ENCODE results near the gene HEPHL1. TPM values are rescaled to one million over a fixed set of nuclear protein-coding genes. Genes with fewer than 3 reads are reported as not detected.

The HEPHL1 gene
- total RNA-seq, 1 donor from 2014 or later, result 0.02 TPM

DNA sequence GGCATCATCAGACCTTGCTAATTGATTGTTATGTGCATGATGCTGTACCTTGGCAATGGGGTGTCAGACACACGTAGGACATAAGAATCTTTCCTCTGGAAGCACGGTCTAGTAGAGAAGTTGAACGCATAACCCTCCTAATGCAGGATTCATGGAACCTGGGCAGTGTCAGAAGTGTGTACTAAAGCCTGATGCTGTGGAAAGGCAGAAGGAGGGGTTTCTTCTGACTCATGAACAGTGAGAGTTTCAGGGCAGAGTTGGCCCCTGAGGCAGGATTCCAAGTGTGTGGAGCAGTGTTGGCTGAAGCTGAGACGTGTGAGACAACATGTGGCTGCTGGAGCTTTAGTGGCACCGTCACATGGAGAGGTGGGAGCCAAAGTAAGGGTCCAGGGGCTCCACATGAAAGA lies 111.0 kb downstream of the HEPHL1 start:
- H3K27me3 ChIP-seq, result no peaks in the 10 kb centered on the region
- H3K4me3 ChIP-seq, result no peak overlapping the region
- no peaks in the 10 kb centered on the region for H3K9me3 ChIP-seq (ENCODE audit: low read depth)
- H3K4me2 ChIP-seq, result no peak overlapping the region
- peaks cover 100% of the 10 kb centered on the region for H3K79me2 ChIP-seq (ENCODE audit: low read depth)
- H3K27ac Mint-ChIP-seq, result no peak overlapping the region
- peaks cover 10% of the 10 kb centered on the region for H3K27me3 Mint-ChIP-seq (ENCODE audit: insufficient read depth, low read depth)
- H3K4me3 Mint-ChIP-seq, result no peak overlapping the region
- peaks cover 10% of the 10 kb centered on the region for H3K36me3 Mint-ChIP-seq
- TF ChIP-seq CTCF (IDR thresholded peaks at IDR 0.05) (no peak), EZH2 (IDR thresholded peaks at IDR 0.05) (no peak), EZH2phosphoT487 (IDR thresholded peaks at IDR 0.05) (no peak)
- no peak overlapping the region for H2AFZ ChIP-seq (replicated peaks)
- no peaks in the 10 kb centered on the region for H3F3A ChIP-seq (ENCODE audit: low read depth)
- H3K36me3 ChIP-seq, result no peaks in the 10 kb centered on the region
- DNase-seq (ENCODE audit: low spot score), result no peak
- peaks cover 20% of the 10 kb centered on the region for H3K4me1 ChIP-seq
- no peak overlapping the region for H3K9ac ChIP-seq
- peaks cover 55% of the 10 kb centered on the region for H4K20me1 ChIP-seq (ENCODE audit: low read depth)
- H3K9me3 Mint-ChIP-seq, result peaks cover 9% of the 10 kb centered on the region
- no peak overlapping the region for H3K27ac ChIP-seq
- H3K4me1 Mint-ChIP-seq, result peaks cover 14% of the 10 kb centered on the region

- no peak overlapping the region for H3K27ac Mint-ChIP-seq
- Histone ChIP-seq H3K4me2 (no peak overlapping the region), H3K9ac (no peak overlapping the region)
Measured at GRCh38 chr11:94132823-94133408, 111.8 kb downstream of the HEPHL1 start.

DNA sequence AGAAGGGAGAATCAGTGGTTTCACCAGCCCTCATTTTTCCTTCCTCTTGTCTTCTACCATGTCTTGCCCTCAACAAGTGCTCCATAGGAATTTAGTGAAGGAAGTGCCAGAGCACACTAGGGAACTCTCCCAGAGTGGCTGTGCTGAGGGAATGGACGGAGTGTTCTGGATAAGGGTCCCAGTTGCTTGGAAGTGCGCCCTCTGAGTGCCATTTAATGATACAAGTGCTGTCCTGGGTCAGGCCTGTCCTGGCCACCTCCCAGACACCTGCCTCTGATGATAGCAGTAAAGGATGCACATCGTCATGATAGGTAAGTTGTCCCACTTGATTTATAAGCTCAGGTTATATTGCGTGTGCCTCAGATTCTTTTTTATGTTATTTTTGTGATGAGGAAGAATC lies 112.6 kb downstream of the HEPHL1 start:
- TF ChIP-seq CTCF (IDR thresholded peaks at IDR 0.05) (no peak), EZH2 (IDR thresholded peaks at IDR 0.05) (no peak), EZH2phosphoT487 (IDR thresholded peaks at IDR 0.05) (no peak)
- Histone ChIP-seq H3K4me3 (no peak overlapping the region), H3K9me3 (ENCODE audit: low read depth) (no peaks in the 10 kb centered on the region), H3K4me1 (peaks cover 20% of the 10 kb centered on the region), H3K27ac (no peak overlapping the region), H3K36me3 (no peaks in the 10 kb centered on the region), H3F3A (ENCODE audit: low read depth) (no peaks in the 10 kb centered on the region), H3K27me3 (no peaks in the 10 kb centered on the region), H3K9ac (no peak overlapping the region), H3K4me2 (no peak overlapping the region), H4K20me1 (ENCODE audit: low read depth) (peaks cover 63% of the 10 kb centered on the region), H3K79me2 (ENCODE audit: low read depth) (peaks cover 100% of the 10 kb centered on the region), H2AFZ (replicated peaks) (no peak overlapping the region)
- Mint-ChIP-seq H3K27ac (no peak overlapping the region), H3K27me3 (ENCODE audit: insufficient read depth, low read depth) (peaks cover 4% of the 10 kb centered on the region), H3K4me1 (peaks cover 6% of the 10 kb centered on the region), H3K36me3 (peaks cover 10% of the 10 kb centered on the region), H3K4me3 (no peak overlapping the region), H3K9me3 (peaks cover 9% of the 10 kb centered on the region)
- no peak for DNase-seq (ENCODE audit: low spot score)

More at GRCh38 chr11:94132823-94133408, 111.8 kb downstream of the HEPHL1 start:
- peaks cover 57% of the 10 kb centered on the region for H4K20me1 ChIP-seq (ENCODE audit: low read depth)
- no peak overlapping the region for H2AFZ ChIP-seq (replicated peaks)
- no peak overlapping the region for H3K27ac ChIP-seq
- H3K9me3 Mint-ChIP-seq, result peaks cover 9% of the 10 kb centered on the region
- peaks cover 10% of the 10 kb centered on the region for H3K27me3 Mint-ChIP-seq (ENCODE audit: insufficient read depth, low read depth)
- H3K79me2 ChIP-seq (ENCODE audit: low read depth), result peaks cover 100% of the 10 kb centered on the region
- H3K27me3 ChIP-seq, result no peaks in the 10 kb centered on the region
- H3F3A ChIP-seq (ENCODE audit: low read depth), result no peaks in the 10 kb centered on the region
- DNase-seq (ENCODE audit: low spot score), result no peak
- no peaks in the 10 kb centered on the region for H3K36me3 ChIP-seq
- peaks cover 6% of the 10 kb centered on the region for H3K4me1 Mint-ChIP-seq
- H3K4me3 ChIP-seq, result no peak overlapping the region
- peaks cover 10% of the 10 kb centered on the region for H3K36me3 Mint-ChIP-seq
- peaks cover 16% of the 10 kb centered on the region for H3K4me1 ChIP-seq
- no peaks in the 10 kb centered on the region for H3K9me3 ChIP-seq (ENCODE audit: low read depth)
- no peak overlapping the region for H3K4me3 Mint-ChIP-seq
- no peak for TF ChIP-seq EZH2phosphoT487 (IDR thresholded peaks at IDR 0.05)
- no peak for TF ChIP-seq CTCF (IDR thresholded peaks at IDR 0.05)
- TF ChIP-seq EZH2 (IDR thresholded peaks at IDR 0.05), result no peak

All from neural progenitor cell (in vitro differentiated cells).